Neural cell (in vitro differentiated cells): ENCODE data around the gene SAP30BP. TPM values are rescaled to one million over a fixed set of nuclear protein-coding genes. Genes with fewer than 3 reads are reported as not detected.

ENCODE experiments used
- H2AFZ ChIP-seq: fragments of 200-600, 300-800 bp; sonication (generic), shearing (Covaris generic); 2 replicates; pipeline ENCODE4 v1.6.0; 2014; ENCODE audit warnings: low read depth, mild to moderate bottlenecking, antibody characterized with exemption, low read length, moderate library complexity
- H3F3A ChIP-seq: fragments of 200-600 bp; shearing (Covaris generic); 2 replicates; pipeline ENCODE4 v1.6.1; 2016; ENCODE audit warnings: mild to moderate bottlenecking, moderate library complexity, mixed read lengths, antibody characterized with exemption, low read length; ENCODE audit not compliant: insufficient read depth, poor library complexity, severe bottlenecking
- H3K27ac ChIP-seq: fragments of 200-600, 300-800 bp; sonication (generic), shearing (Covaris generic); 2 replicates; pipeline ENCODE4 v1.5.1; 2014; ENCODE audit warnings: mild to moderate bottlenecking, low read length, moderate library complexity
- H3K27me3 ChIP-seq: fragments of 300-800, 200-600 bp; sonication (generic), shearing (Covaris generic); 2 replicates; pipeline ENCODE4 v1.6.0; 2014; ENCODE audit warnings: mild to moderate bottlenecking, low read depth, low read length, moderate library complexity; ENCODE audit not compliant: insufficient read depth
- H3K36me3 ChIP-seq: fragments of 300-800, 200-600 bp; sonication (generic), shearing (Covaris generic); 2 replicates; pipeline ENCODE4 v1.5.1; 2014; ENCODE audit warnings: mild to moderate bottlenecking, antibody characterized with exemption, low read length, moderate library complexity; ENCODE audit not compliant: insufficient read depth
- H3K4me2 ChIP-seq: fragments of 300-800, 200-600 bp; sonication (generic), shearing (Covaris generic); 2 replicates; pipeline ENCODE4 v1.6.0; 2014; ENCODE audit warnings: mild to moderate bottlenecking, low read length
- H3K4me3 ChIP-seq: fragments of 300-800, 200-600 bp; sonication (generic), shearing (Covaris generic); 2 replicates; pipeline ENCODE4 v1.5.1; 2014; ENCODE audit warnings: mild to moderate bottlenecking, low read length, moderate library complexity
- H3K79me2 ChIP-seq: fragments of 200-600 bp; shearing (Covaris generic); replicated peaks from 2 replicates; pipeline ENCODE4 v1.6.0; 2014; ENCODE audit warnings: mild to moderate bottlenecking, low read length, moderate library complexity; ENCODE audit not compliant: insufficient read depth
- H3K9ac ChIP-seq: fragments of 300-800, 200-600 bp; sonication (generic), shearing (Covaris generic); 2 replicates; pipeline ENCODE4 v1.6.1; 2016; ENCODE audit warnings: mild to moderate bottlenecking, low read length, mixed read lengths
- H3K9me2 ChIP-seq: fragments of 200-600 bp; shearing (Covaris generic); 2 replicates; pipeline ENCODE4 v1.6.1; 2016; ENCODE audit warnings: mild to moderate bottlenecking, low read length, mixed read lengths; ENCODE audit not compliant: insufficient read depth
- H3K9me3 ChIP-seq: fragments of 200-600, 300-800 bp; sonication (generic), shearing (Covaris generic); 2 replicates; pipeline ENCODE4 v1.6.1; 2016; ENCODE audit warnings: mild to moderate bottlenecking, mixed run types, low read length, moderate library complexity, mixed read lengths
- H4K20me1 ChIP-seq: fragments of 200-600 bp; shearing (Covaris generic); 2 replicates; pipeline ENCODE4 v1.6.1; 2016; ENCODE audit warnings: mild to moderate bottlenecking, mixed run types; ENCODE audit not compliant: insufficient read depth
- EP300 ChIP-seq: fragments of 450-650 bp; conservative IDR thresholded peaks from 2 replicates; pipeline ENCODE4 v1.6.1; 2014; ENCODE audit warnings: antibody characterized with exemption, mild to moderate bottlenecking, moderate library complexity; ENCODE audit not compliant: poor library complexity, severe bottlenecking
- EZH2 ChIP-seq: fragments of 200-600, 300-800 bp; shearing (Covaris generic), sonication (generic); IDR thresholded peaks from 2 replicates; pipeline ENCODE4 v1.6.1; 2014; ENCODE audit warnings: antibody characterized with exemption, low read length, borderline replicate concordance, mild to moderate bottlenecking; ENCODE audit not compliant: insufficient read depth, poor library complexity, severe bottlenecking
- MXI1 ChIP-seq: fragments of 450-650 bp; conservative IDR thresholded peaks from 2 replicates; pipeline ENCODE4 v1.6.1; 2014; ENCODE audit warnings: antibody characterized with exemption, mild to moderate bottlenecking; ENCODE audit not compliant: poor library complexity, severe bottlenecking
- POLR2AphosphoS5 ChIP-seq: IDR thresholded peaks from 2 replicates; pipeline ENCODE4 v1.6.1; 2012
- RAD21 ChIP-seq: fragments of 450-650 bp; conservative IDR thresholded peaks from 2 replicates; pipeline ENCODE4 v1.6.1; 2014; ENCODE audit warnings: antibody characterized with exemption, mild to moderate bottlenecking, moderate library complexity
- SMC3 ChIP-seq: fragments of 450-650 bp; conservative IDR thresholded peaks from 2 replicates; pipeline ENCODE4 v1.6.1; 2014; ENCODE audit warnings: antibody characterized with exemption, mild to moderate bottlenecking, moderate library complexity; ENCODE audit not compliant: poor library complexity
- TAF1 ChIP-seq: IDR thresholded peaks from 2 replicates; pipeline ENCODE4 v1.6.1; 2012; ENCODE audit warnings: low read depth
- polyA plus RNA-seq: library from polyadenylated mRNA; depleted of rRNA; stranded (reverse); fragments of >200 nt; gene quantifications from 2 replicates; pipeline ENCODE4 v1.2.3, GENCODE V29; 2014
- TF ChIP-seq, protein P1 (sequence below): fragments of 450-650 bp; IDR thresholded peaks from 2 replicates; pipeline ENCODE4 v1.5.1; 2014; ENCODE audit warnings: antibody characterized with exemption, mild to moderate bottlenecking, moderate library complexity; ENCODE audit not compliant: poor library complexity, severe bottlenecking
- TF ChIP-seq, protein P2 (sequence below): IDR thresholded peaks from 2 replicates; pipeline ENCODE4 v1.6.1; 2012; ENCODE audit warnings: borderline replicate concordance

The SAP30BP gene
- polyA plus RNA-seq, 1 donor from 2014 or later, result 156 TPM

DNA sequence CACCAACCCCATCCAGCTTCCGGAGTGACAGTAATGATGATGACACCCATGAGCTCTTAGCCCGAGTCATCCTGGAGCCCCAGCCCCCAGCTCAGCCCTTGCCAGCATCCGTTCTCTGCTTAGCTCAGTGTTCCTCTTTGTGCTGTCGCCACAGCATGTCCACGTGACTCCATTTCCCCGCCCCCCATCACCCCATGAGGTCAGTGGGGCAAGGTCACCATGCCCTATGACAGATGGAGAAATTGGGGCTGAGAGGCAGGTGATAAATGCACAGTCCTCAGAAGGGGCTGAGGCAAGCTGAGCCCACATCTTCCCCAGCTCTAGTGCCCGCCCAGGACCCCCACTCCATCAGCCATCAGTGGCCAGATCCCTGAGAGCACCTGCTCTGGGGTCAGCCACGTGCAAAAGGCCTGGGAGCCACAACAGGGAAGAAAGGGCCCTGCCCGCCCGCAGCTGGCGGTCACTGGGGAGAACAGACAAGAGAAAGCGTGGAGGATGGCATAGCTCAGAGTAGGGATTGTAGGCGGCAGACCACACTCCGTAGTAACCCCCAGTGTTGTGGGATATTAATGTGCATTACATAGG is 71.2 kb downstream of the SAP30BP start:
- H3K9me3 ChIP-seq, result no peaks in the 10 kb centered on the region
- H3K36me3 ChIP-seq, result no peaks in the 10 kb centered on the region
- H3K9me2 ChIP-seq, result no peaks in the 10 kb centered on the region
- no peak overlapping the region for H3K27ac ChIP-seq
- H4K20me1 ChIP-seq, result no peaks in the 10 kb centered on the region
- no peak overlapping the region for H3K4me3 ChIP-seq
- H2AFZ ChIP-seq, result no peak overlapping the region
- H3K79me2 ChIP-seq, result no peaks in the 10 kb centered on the region
- H3K9ac ChIP-seq, result no peak overlapping the region
- H3F3A ChIP-seq, result no peaks in the 10 kb centered on the region
- no peaks in the 10 kb centered on the region for H3K27me3 ChIP-seq
- TF ChIP-seq, protein P1, sequence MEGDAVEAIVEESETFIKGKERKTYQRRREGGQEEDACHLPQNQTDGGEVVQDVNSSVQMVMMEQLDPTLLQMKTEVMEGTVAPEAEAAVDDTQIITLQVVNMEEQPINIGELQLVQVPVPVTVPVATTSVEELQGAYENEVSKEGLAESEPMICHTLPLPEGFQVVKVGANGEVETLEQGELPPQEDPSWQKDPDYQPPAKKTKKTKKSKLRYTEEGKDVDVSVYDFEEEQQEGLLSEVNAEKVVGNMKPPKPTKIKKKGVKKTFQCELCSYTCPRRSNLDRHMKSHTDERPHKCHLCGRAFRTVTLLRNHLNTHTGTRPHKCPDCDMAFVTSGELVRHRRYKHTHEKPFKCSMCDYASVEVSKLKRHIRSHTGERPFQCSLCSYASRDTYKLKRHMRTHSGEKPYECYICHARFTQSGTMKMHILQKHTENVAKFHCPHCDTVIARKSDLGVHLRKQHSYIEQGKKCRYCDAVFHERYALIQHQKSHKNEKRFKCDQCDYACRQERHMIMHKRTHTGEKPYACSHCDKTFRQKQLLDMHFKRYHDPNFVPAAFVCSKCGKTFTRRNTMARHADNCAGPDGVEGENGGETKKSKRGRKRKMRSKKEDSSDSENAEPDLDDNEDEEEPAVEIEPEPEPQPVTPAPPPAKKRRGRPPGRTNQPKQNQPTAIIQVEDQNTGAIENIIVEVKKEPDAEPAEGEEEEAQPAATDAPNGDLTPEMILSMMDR, result no peak
- TF ChIP-seq TAF1 (no peak), MXI1 (no peak), RAD21 (no peak), EP300 (no peak), POLR2AphosphoS5 (no peak), EZH2 (no peak), SMC3 (no peak)
- TF ChIP-seq, protein P2, sequence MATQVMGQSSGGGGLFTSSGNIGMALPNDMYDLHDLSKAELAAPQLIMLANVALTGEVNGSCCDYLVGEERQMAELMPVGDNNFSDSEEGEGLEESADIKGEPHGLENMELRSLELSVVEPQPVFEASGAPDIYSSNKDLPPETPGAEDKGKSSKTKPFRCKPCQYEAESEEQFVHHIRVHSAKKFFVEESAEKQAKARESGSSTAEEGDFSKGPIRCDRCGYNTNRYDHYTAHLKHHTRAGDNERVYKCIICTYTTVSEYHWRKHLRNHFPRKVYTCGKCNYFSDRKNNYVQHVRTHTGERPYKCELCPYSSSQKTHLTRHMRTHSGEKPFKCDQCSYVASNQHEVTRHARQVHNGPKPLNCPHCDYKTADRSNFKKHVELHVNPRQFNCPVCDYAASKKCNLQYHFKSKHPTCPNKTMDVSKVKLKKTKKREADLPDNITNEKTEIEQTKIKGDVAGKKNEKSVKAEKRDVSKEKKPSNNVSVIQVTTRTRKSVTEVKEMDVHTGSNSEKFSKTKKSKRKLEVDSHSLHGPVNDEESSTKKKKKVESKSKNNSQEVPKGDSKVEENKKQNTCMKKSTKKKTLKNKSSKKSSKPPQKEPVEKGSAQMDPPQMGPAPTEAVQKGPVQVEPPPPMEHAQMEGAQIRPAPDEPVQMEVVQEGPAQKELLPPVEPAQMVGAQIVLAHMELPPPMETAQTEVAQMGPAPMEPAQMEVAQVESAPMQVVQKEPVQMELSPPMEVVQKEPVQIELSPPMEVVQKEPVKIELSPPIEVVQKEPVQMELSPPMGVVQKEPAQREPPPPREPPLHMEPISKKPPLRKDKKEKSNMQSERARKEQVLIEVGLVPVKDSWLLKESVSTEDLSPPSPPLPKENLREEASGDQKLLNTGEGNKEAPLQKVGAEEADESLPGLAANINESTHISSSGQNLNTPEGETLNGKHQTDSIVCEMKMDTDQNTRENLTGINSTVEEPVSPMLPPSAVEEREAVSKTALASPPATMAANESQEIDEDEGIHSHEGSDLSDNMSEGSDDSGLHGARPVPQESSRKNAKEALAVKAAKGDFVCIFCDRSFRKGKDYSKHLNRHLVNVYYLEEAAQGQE, result no peak
- no peak overlapping the region for H3K4me2 ChIP-seq

DNA sequence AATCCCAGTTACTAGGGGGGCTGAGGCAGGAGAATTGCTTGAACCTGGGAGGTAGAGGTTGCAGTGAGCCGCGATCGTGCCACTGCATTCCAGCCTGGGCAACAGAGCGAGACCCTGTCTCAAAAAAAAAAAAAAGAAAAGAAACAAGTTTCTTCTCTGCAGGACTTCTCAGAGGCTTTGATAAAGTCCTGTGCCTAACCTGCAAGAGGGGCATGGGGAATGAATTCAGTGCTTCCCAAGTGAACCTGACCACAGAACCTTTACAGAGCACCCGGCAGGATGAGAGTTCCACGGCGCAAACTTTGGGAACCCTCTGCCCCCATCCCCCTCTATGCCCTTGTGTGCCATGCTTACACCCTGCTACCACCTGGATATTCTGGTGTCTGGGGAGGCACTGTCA is 72.0 kb downstream of the SAP30BP start:
- Histone ChIP-seq H3K79me2 (no peaks in the 10 kb centered on the region), H3K4me2 (no peak overlapping the region), H3K4me3 (no peak overlapping the region), H3F3A (no peaks in the 10 kb centered on the region), H3K27ac (no peak overlapping the region), H3K36me3 (no peaks in the 10 kb centered on the region), H2AFZ (no peak overlapping the region), H3K27me3 (no peaks in the 10 kb centered on the region), H3K9me3 (no peaks in the 10 kb centered on the region), H3K9ac (no peak overlapping the region), H4K20me1 (no peaks in the 10 kb centered on the region), H3K9me2 (no peaks in the 10 kb centered on the region)
- TF ChIP-seq, protein P1, result no peak
- TF ChIP-seq TAF1 (no peak), RAD21 (no peak), POLR2AphosphoS5 (no peak), SMC3 (no peak), MXI1 (no peak), EP300 (no peak), EZH2 (no peak)
- TF ChIP-seq, protein P2, result no peak
